Erythroblast (primary cell): Measurements from ENCODE around the gene PSMD8.

Experiments used
- GATA1 ChIP-seq: IDR thresholded peaks from 2 replicates; pipeline ENCODE4 v1.6.1; 2011; ENCODE audit warnings: low read depth, mild to moderate bottlenecking, control low read depth, low read length, moderate library complexity
- POLR2A ChIP-seq: IDR thresholded peaks from 2 replicates; pipeline ENCODE4 v1.6.1; 2011; ENCODE audit warnings: mild to moderate bottlenecking, low read length

DNA sequence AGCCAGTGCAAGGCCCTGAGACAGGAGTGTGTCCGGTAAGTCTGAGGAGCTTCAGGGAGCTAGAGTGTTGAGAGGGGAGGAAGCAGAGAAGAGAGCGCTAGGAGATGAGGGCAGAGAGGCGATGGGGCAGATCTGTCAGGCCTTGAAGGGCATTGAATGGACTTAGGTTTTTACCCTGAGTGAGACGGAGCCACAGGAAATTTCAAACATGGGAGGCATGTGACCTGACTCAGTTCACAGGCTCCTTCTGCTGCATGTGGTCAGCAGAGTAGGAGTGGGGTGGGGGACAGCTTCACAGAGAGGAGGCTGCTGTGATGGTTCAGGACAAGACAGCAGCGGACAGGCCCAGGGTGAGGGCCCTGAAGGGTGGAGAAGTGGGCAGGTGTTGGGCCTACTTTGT is 26.0 kb downstream of the PSMD8 start:
- TF ChIP-seq POLR2A: no peak
- no peak for TF ChIP-seq GATA1
